ENCODE measurements around the gene ZNF383.
"Not testable (repeated sequence)": the region's sequence is repeated elsewhere in the genome, so short reads cannot be mapped to it uniquely, and the experiment has no call there.

The ZNF383 gene

GRCh38 chr19:37289229-37289628, 71.2 kb downstream of the ZNF383 start:
- not testable (repeated sequence) for H3K36me3 ChIP-seq (ENCODE audit: control insufficient read depth in 1 of 2, insufficient read depth in 2 of 2, low read depth in 1 of 2, low read length in 2 of 2); H3K14ac ChIP-seq (ENCODE audit: low read length in 2 of 2); DNase-seq

GRCh38 chr19:37292998-37293939, 75.3 kb downstream of the ZNF383 start:
- H3K27me3 ChIP-seq (ENCODE audit: control insufficient read depth in 1 of 2, insufficient read depth in 1 of 2, low read length in 2 of 2); H2AFZ ChIP-seq (ENCODE audit: low read depth, low read length); H2BK120ac ChIP-seq (ENCODE audit: low read depth, low read length); H2AK5ac ChIP-seq (ENCODE audit: low read length, severe bottlenecking); H3K4me3 ChIP-seq (ENCODE audit: insufficient read depth in 1 of 2, low read depth in 1 of 2, low read length in 2 of 2); H2BK15ac ChIP-seq (ENCODE audit: low read depth, poor library complexity, severe bottlenecking); H3K4ac ChIP-seq (ENCODE audit: low read depth in 1 of 2, low read length in 2 of 2); DNase-seq; H3K27ac ChIP-seq (ENCODE audit: low read length, poor library complexity, severe bottlenecking); H3K79me1 ChIP-seq (replicated peaks; ENCODE audit: low read length, poor library complexity, severe bottlenecking); H3K23ac ChIP-seq (ENCODE audit: low read length in 2 of 2); H3K9me3 ChIP-seq (ENCODE audit: control insufficient read depth, low read length); H3K36me3 ChIP-seq (ENCODE audit: control insufficient read depth in 1 of 2, insufficient read depth in 2 of 2, low read depth in 1 of 2, low read length in 2 of 2); H3K4me1 ChIP-seq (ENCODE audit: control insufficient read depth, insufficient read depth, low read depth, low read length); H4K8ac ChIP-seq (ENCODE audit: low read length); H3K4me2 ChIP-seq (ENCODE audit: low read length, poor library complexity, severe bottlenecking); H2BK12ac ChIP-seq (ENCODE audit: low read length in 2 of 2); H2BK5ac ChIP-seq (ENCODE audit: low read depth, low read length, poor library complexity, severe bottlenecking); H3K9ac ChIP-seq (ENCODE audit: low read length); H3K14ac ChIP-seq (ENCODE audit: low read length in 2 of 2); H3K18ac ChIP-seq (ENCODE audit: low read depth in 1 of 2, low read length in 2 of 2): not testable (repeated sequence)
- WGBS, result 92% methylated on average over 42 of the region's 63 CpGs
- H4K91ac ChIP-seq (ENCODE audit: low read length), result peak overlapping the region; percentile 64

More at GRCh38 chr19:37289229-37289628, 71.2 kb downstream of the ZNF383 start:
- not testable (repeated sequence) for H2BK120ac ChIP-seq (ENCODE audit: low read depth, low read length); H3K23ac ChIP-seq (ENCODE audit: low read length in 2 of 2); H3K9me3 ChIP-seq (ENCODE audit: control insufficient read depth, low read length); H4K8ac ChIP-seq (ENCODE audit: low read length); H3K27me3 ChIP-seq (ENCODE audit: control insufficient read depth in 1 of 2, insufficient read depth in 1 of 2, low read length in 2 of 2); H2AFZ ChIP-seq (ENCODE audit: low read depth, low read length); H2BK5ac ChIP-seq (ENCODE audit: low read depth, low read length, poor library complexity, severe bottlenecking); H4K91ac ChIP-seq (ENCODE audit: low read length); H3K4ac ChIP-seq (ENCODE audit: low read depth in 1 of 2, low read length in 2 of 2); H3K27ac ChIP-seq (ENCODE audit: low read length, poor library complexity, severe bottlenecking); H3K79me1 ChIP-seq (replicated peaks; ENCODE audit: low read length, poor library complexity, severe bottlenecking); H3K4me1 ChIP-seq (ENCODE audit: control insufficient read depth, insufficient read depth, low read depth, low read length); H3K18ac ChIP-seq (ENCODE audit: low read depth in 1 of 2, low read length in 2 of 2); H2BK12ac ChIP-seq (ENCODE audit: low read length in 2 of 2); H2AK5ac ChIP-seq (ENCODE audit: low read length, severe bottlenecking); H3K4me2 ChIP-seq (ENCODE audit: low read length, poor library complexity, severe bottlenecking); H3K9ac ChIP-seq (ENCODE audit: low read length); H2BK15ac ChIP-seq (ENCODE audit: low read depth, poor library complexity, severe bottlenecking)
- peak overlapping the region in 1 of 2 experiments; percentile 44 for H3K4me3 ChIP-seq (ENCODE audit: insufficient read depth in 1 of 2, low read depth in 1 of 2, low read length in 2 of 2)
- 98% methylated on average over 21 of the region's 39 CpGs for WGBS

DNA sequence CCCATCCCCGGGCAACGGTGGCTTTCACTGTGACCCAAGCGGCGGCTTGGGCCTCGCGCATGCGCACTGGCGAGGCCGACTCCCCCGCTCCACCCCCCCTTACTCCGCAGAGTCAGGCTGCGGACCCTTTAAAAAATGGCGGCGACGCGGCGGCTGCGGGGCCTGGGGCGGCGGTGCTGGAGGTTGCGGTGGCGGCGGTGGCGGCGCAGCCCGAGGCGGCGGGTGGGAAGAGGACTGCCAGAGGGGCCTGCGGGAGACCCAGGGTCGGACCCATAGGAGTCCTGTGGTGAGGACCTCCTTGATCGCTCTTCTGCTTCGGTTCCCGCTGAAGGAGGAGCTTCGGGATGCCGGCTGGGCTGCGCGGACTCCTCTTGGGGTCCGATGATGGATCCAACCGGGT, 76.2 kb downstream of the ZNF383 start:
- not testable (repeated sequence) for H2AK5ac ChIP-seq (ENCODE audit: low read length, severe bottlenecking); H3K23ac ChIP-seq (ENCODE audit: low read length in 2 of 2); H3K14ac ChIP-seq (ENCODE audit: low read length in 2 of 2); H3K9ac ChIP-seq (ENCODE audit: low read length); H3K4me2 ChIP-seq (ENCODE audit: low read length, poor library complexity, severe bottlenecking); H2BK5ac ChIP-seq (ENCODE audit: low read depth, low read length, poor library complexity, severe bottlenecking); H4K91ac ChIP-seq (ENCODE audit: low read length); H2AFZ ChIP-seq (ENCODE audit: low read depth, low read length); H3K18ac ChIP-seq (ENCODE audit: low read depth in 1 of 2, low read length in 2 of 2); H3K9me3 ChIP-seq (ENCODE audit: control insufficient read depth, low read length); DNase-seq; H3K4ac ChIP-seq (ENCODE audit: low read depth in 1 of 2, low read length in 2 of 2); H3K27ac ChIP-seq (ENCODE audit: low read length, poor library complexity, severe bottlenecking); H3K27me3 ChIP-seq (ENCODE audit: control insufficient read depth in 1 of 2, insufficient read depth in 1 of 2, low read length in 2 of 2); H2BK120ac ChIP-seq (ENCODE audit: low read depth, low read length); H2BK12ac ChIP-seq (ENCODE audit: low read length in 2 of 2); H2BK15ac ChIP-seq (ENCODE audit: low read depth, poor library complexity, severe bottlenecking); H3K4me3 ChIP-seq (ENCODE audit: insufficient read depth in 1 of 2, low read depth in 1 of 2, low read length in 2 of 2); H4K8ac ChIP-seq (ENCODE audit: low read length); H3K4me1 ChIP-seq (ENCODE audit: control insufficient read depth, insufficient read depth, low read depth, low read length); H3K36me3 ChIP-seq (ENCODE audit: control insufficient read depth in 1 of 2, insufficient read depth in 2 of 2, low read depth in 1 of 2, low read length in 2 of 2); H3K79me1 ChIP-seq (replicated peaks; ENCODE audit: low read length, poor library complexity, severe bottlenecking)
- no CpG with 5 or more reads among the region's 39 CpGs for whole genome bisulfite sequencing
